SH-SY5Y (cell line): ENCODE results near the gene SCAF4.

Experiments used
- GATA2 ChIP-seq: IDR thresholded peaks from 2 replicates; pipeline ENCODE4 v1.6.1; 2011; ENCODE audit warnings: mild to moderate bottlenecking, low read depth, low read length
- GATA3 ChIP-seq: IDR thresholded peaks from 2 replicates; pipeline ENCODE4 v1.6.1; 2011; ENCODE audit warnings: low read depth, mild to moderate bottlenecking, low read length, moderate library complexity

GRCh38 chr21:31666445-31667010, 65.4 kb downstream of the SCAF4 start:
- TF ChIP-seq GATA3 = no peak
- no peak for TF ChIP-seq GATA2
